Measurements from ENCODE around the gene IKZF3.

GRCh38 chr17:39753514-39754160 is 110.5 kb downstream of the IKZF3 start:
- TF ChIP-seq CTCF (IDR thresholded peaks at IDR 0.05) (no peak), POLR2A (IDR thresholded peaks at IDR 0.05) (no peak)

Data from suprapubic skin (tissue), 3 donors.